Stimulated activated CD8-positive, alpha-beta memory T cell treated with anti-CD3 and anti-CD28 coated beads, Interleukin-2, amount 100 ng/mL, for 1 hour (primary cell): ENCODE measurements around the gene LMCD1.

Source experiments
- DNase-seq, 2 donors: peaks; one replicate each; pipeline ENCODE4 v3.0.0-alpha.2; 2020; ENCODE audit warnings: low read depth in 2 of 2

Gene LMCD1

GRCh38 chr3:8581806-8582445 lies 80.3 kb downstream of the LMCD1 start:
- DNase-seq = no peak

- DNase-seq = no peak
These were observed 83.0 kb downstream of the LMCD1 start for GRCh38 chr3:8584661-8585060.

GRCh38 chr3:8589880-8590556 lies 88.4 kb downstream of the LMCD1 start:
- DNase-seq = no peak

GRCh38 chr3:8593021-8593827 lies 91.6 kb downstream of the LMCD1 start:
- DNase-seq = no peak

- DNase-seq = no peak
These were observed 93.6 kb downstream of the LMCD1 start for GRCh38 chr3:8595252-8595651.

GRCh38 chr3:8595695-8596115 lies 94.1 kb downstream of the LMCD1 start:
- DNase-seq = no peak

- DNase-seq = no peak
These were observed 94.9 kb downstream of the LMCD1 start for GRCh38 chr3:8596321-8597218.

GRCh38 chr3:8597219-8597853 lies 95.7 kb downstream of the LMCD1 start:
- DNase-seq = no peak

- DNase-seq = no peak
These were observed 97.5 kb downstream of the LMCD1 start for GRCh38 chr3:8599146-8599545.

- DNase-seq = no peak
These were observed 98.8 kb downstream of the LMCD1 start for GRCh38 chr3:8600457-8600856.

- no peak for DNase-seq
These were observed 101.6 kb downstream of the LMCD1 start for GRCh38 chr3:8603115-8603710.

GRCh38 chr3:8604006-8604405 lies 102.4 kb downstream of the LMCD1 start:
- DNase-seq = no peak

GRCh38 chr3:8604988-8605387 lies 103.4 kb downstream of the LMCD1 start:
- DNase-seq = no peak

- DNase-seq = no peak
These were observed 105.1 kb downstream of the LMCD1 start for GRCh38 chr3:8606701-8607231.

- no peak for DNase-seq
These were observed 105.8 kb downstream of the LMCD1 start for GRCh38 chr3:8607234-8608040.

- no peak for DNase-seq
These were observed 106.6 kb downstream of the LMCD1 start for GRCh38 chr3:8608041-8608790.

GRCh38 chr3:8608791-8609467 lies 107.3 kb downstream of the LMCD1 start:
- no peak for DNase-seq

- no peak for DNase-seq
These were observed 109.3 kb downstream of the LMCD1 start for GRCh38 chr3:8610951-8611350.
